HCT116 (cell line): ENCODE data around the gene RPL37A. TPM values are rescaled to one million over a fixed set of nuclear protein-coding genes. Genes with fewer than 3 reads are reported as not detected.

Experiments
- ATAC-seq: fragments of 200-7000 bp; cut with Tn5 transposase; 2 replicates; pipeline ENCODE4 v1.9.1; 2020; ENCODE audit warnings: mild to moderate bottlenecking, moderate library complexity
- BruUV-seq: library from RNA; stranded (reverse); fragments of 400-500 nt; replicated peaks from 2 replicates; lab custom pipeline; 2021; lab: Mats Ljungman, UMichigan
- CTCF ChIA-PET: fragments of 300-600 bp; sonication (Branson Sonifier 250); formaldehyde crosslinking; loops from one replicate; lab custom pipeline; 2021; ENCODE audit warnings: antibody characterized with exemption; lab: Charles Lee
- POLR2A ChIA-PET: fragments of 300-600, 350-600 bp; sonication (Branson Sonifier 250); formaldehyde crosslinking; loops from one replicate; lab custom pipeline; 2021; ENCODE audit warnings: antibody characterized with exemption; lab: Charles Lee
- RAD21 ChIA-PET, 2 experiments: fragments of 300-600 bp; sonication (Branson Sonifier 250); formaldehyde crosslinking; loops; one replicate each; lab custom pipeline; 2023; ENCODE audit warnings: low total read pairs in 2 of 2; ENCODE audit not compliant: uncharacterized antibody in 2 of 2, unreplicated experiment in 2 of 2, low non-redundant PET in 1 of 2; lab: Charles Lee
- DNase-seq: peaks from one replicate; pipeline ENCODE4 v3.0.0-alpha.2; 2010; ENCODE audit warnings: low read depth, low spot score
- H2AFZ ChIP-seq: fragments of 200-600 bp; shearing (Covaris generic), sonication (generic); 2 replicates; pipeline ENCODE4 v1.6.1; 2017; ENCODE audit warnings: low read depth, mixed run types, mixed read lengths, antibody characterized with exemption, low read length; ENCODE audit not compliant: poor library complexity, severe bottlenecking
- H3K27ac ChIP-seq: 2 replicates; pipeline ENCODE4 v1.5.1; 2012; ENCODE audit warnings: low read depth, low read length
- H3K27me3 ChIP-seq: fragments of 200-600 bp; sonication (generic); 2 replicates; pipeline ENCODE4 v1.6.1; 2016; ENCODE audit warnings: mixed run types, low read length, mixed read lengths; ENCODE audit not compliant: insufficient read depth
- H3K36me3 ChIP-seq, 2 experiments: fragments of 200-500 bp in 1 of 2; fragments of 200-600 bp in 1 of 2; sonication (Bioruptor generic) in 1 of 2; sonication (generic) in 1 of 2; 2 replicates each; pipeline versions ENCODE4 v1.5.1 to v1.6.1; 2014 to 2016; ENCODE audit warnings: low read length in 2 of 2, inconsistent platforms in 1 of 2, mixed read lengths in 1 of 2, mixed run types in 1 of 2; ENCODE audit not compliant: insufficient read depth in 2 of 2, control insufficient read depth in 1 of 2
- H3K4me1 ChIP-seq, 2 experiments: fragments of 200-600 bp in 1 of 2; sonication (generic) in 1 of 2; 2 replicates each; pipeline versions ENCODE4 v1.5.1 to v1.6.1; 2012 to 2017; ENCODE audit warnings: low read length in 2 of 2, inconsistent platforms in 1 of 2, mild to moderate bottlenecking in 1 of 2, mixed read lengths in 1 of 2, mixed run types in 1 of 2, moderate library complexity in 1 of 2; ENCODE audit not compliant: insufficient read depth in 2 of 2, control insufficient read depth in 1 of 2
- H3K4me2 ChIP-seq: fragments of 200-600 bp; sonication (generic); 2 replicates; pipeline ENCODE4 v1.6.1; 2017; ENCODE audit warnings: mixed run types, low read length, mixed read lengths
- H3K4me3 ChIP-seq, 2 experiments: fragments of 200-600 bp in 1 of 2; sonication (generic) in 1 of 2; replicated peaks in 1 of 2; 2 replicates each; pipeline ENCODE4 v1.5.1; 2011 to 2016; ENCODE audit warnings: low read length in 2 of 2, control low read depth in 1 of 2, low read depth in 1 of 2, mild to moderate bottlenecking in 1 of 2, mixed read lengths in 1 of 2, mixed run types in 1 of 2
- H3K79me2 ChIP-seq: fragments of 200-600 bp; sonication (generic); 2 replicates; pipeline ENCODE4 v1.6.1; 2017; ENCODE audit warnings: mild to moderate bottlenecking, mixed run types, low read length, moderate library complexity, mixed read lengths; ENCODE audit not compliant: insufficient read depth
- H3K9ac ChIP-seq: fragments of 200-600 bp; sonication (generic); 2 replicates; pipeline ENCODE4 v1.6.1; 2016; ENCODE audit warnings: low read length, mixed read lengths
- H3K9me2 ChIP-seq: fragments of 200-600 bp; sonication (generic), shearing (Covaris generic); 2 replicates; pipeline ENCODE4 v1.6.1; 2017; ENCODE audit warnings: mixed run types, mild to moderate bottlenecking, moderate library complexity; ENCODE audit not compliant: insufficient read depth
- H3K9me3 ChIP-seq, 2 experiments: fragments of 200-500 bp in 1 of 2; fragments of 200-600 bp in 1 of 2; sonication (Bioruptor generic) in 1 of 2; sonication (generic) in 1 of 2; 2 replicates each; pipeline ENCODE4 v1.6.1; 2014 to 2017; ENCODE audit warnings: low read length in 2 of 2, mixed read lengths in 2 of 2, inconsistent platforms in 1 of 2, low read depth in 1 of 2, mild to moderate bottlenecking in 1 of 2, mixed run types in 1 of 2, moderate library complexity in 1 of 2; ENCODE audit not compliant: control insufficient read depth in 1 of 2, insufficient read depth in 1 of 2
- H4K20me1 ChIP-seq: fragments of 200-600 bp; sonication (generic), shearing (Covaris generic); 2 replicates; pipeline ENCODE4 v1.6.1; 2017; ENCODE audit warnings: mixed run types, mild to moderate bottlenecking, moderate library complexity; ENCODE audit not compliant: insufficient read depth
- CBX3 ChIP-seq: IDR thresholded peaks from 2 replicates; pipeline ENCODE4 v1.6.1; 2012; ENCODE audit warnings: low read depth
- EGR1 ChIP-seq: IDR thresholded peaks from 2 replicates; pipeline ENCODE4 v1.6.1; 2012; ENCODE audit warnings: low read depth
- ELF1 ChIP-seq: IDR thresholded peaks from 2 replicates; pipeline ENCODE4 v1.6.1; 2012; ENCODE audit warnings: low read depth, borderline replicate concordance
- EZH2 ChIP-seq: fragments of 200-600 bp; sonication (generic); IDR thresholded peaks from 2 replicates; pipeline ENCODE4 v1.6.1; 2017; ENCODE audit warnings: antibody characterized with exemption, mixed run types
- EZH2phosphoT487 ChIP-seq: fragments of 200-600 bp; IDR thresholded peaks from 2 replicates; pipeline ENCODE4 v1.6.1; 2018; ENCODE audit warnings: antibody characterized with exemption, borderline replicate concordance
- POLR2A ChIP-seq: IDR thresholded peaks from 2 replicates; pipeline ENCODE4 v1.7.0; 2011; ENCODE audit warnings: borderline replicate concordance; ENCODE audit not compliant: insufficient read depth, insufficient read length; ENCODE audit errors: extremely low read depth
- POLR2AphosphoS5 ChIP-seq: IDR thresholded peaks from 2 replicates; pipeline ENCODE4 v1.6.1; 2011; ENCODE audit warnings: mild to moderate bottlenecking, low read depth, low read length, moderate library complexity
- RAD21 ChIP-seq: IDR thresholded peaks from 2 replicates; pipeline ENCODE4 v1.6.1; 2012; ENCODE audit warnings: low read depth, mild to moderate bottlenecking
- SIN3A ChIP-seq: IDR thresholded peaks from 2 replicates; pipeline ENCODE4 v1.6.1; 2012; ENCODE audit warnings: low read depth
- SRF ChIP-seq: IDR thresholded peaks from 2 replicates; pipeline ENCODE4 v1.6.1; 2012; ENCODE audit warnings: low read depth
- YY1 ChIP-seq: IDR thresholded peaks from 2 replicates; pipeline ENCODE4 v1.6.1; 2011; ENCODE audit warnings: low read length, low read depth, moderate library complexity, mild to moderate bottlenecking; ENCODE audit not compliant: insufficient replicate concordance; ENCODE audit errors: extremely low read depth
- ZFX ChIP-seq: fragments of 450-650 bp; IDR thresholded peaks from 2 replicates; pipeline ENCODE4 v1.6.1; 2017
- ZNF274 ChIP-seq: fragments of 200-500 bp; sonication (Bioruptor generic); IDR thresholded peaks from 2 replicates; pipeline ENCODE4 v1.6.1; 2014; ENCODE audit warnings: mild to moderate bottlenecking, low read depth, low read length, inconsistent platforms
- intact Hi-C: fragments of 100-400 bp; cut with micrococcal nuclease; formaldehyde crosslinking; loops from 2 replicates; pipeline ENCODE4 v1.10.0; 2022
- total RNA-seq: library from RNA; stranded (reverse); gene quantifications from one replicate; pipeline ENCODE4 v1.2.1, GENCODE V29; 2021; ENCODE audit not compliant: unreplicated experiment
- TF ChIP-seq, protein P1 (sequence below), 3 experiments: fragments of 200-600 bp in 1 of 3; sonication (generic) in 1 of 3; IDR thresholded peaks in 2 of 3; conservative IDR thresholded peaks in 1 of 3; 2 replicates each; pipeline ENCODE4 v1.5.1; 2012 to 2017; ENCODE audit warnings: low read depth in 2 of 3, low read length in 2 of 3, antibody characterized with exemption in 1 of 3, borderline replicate concordance in 1 of 3, control low read depth in 1 of 3, mild to moderate bottlenecking in 1 of 3, mixed read lengths in 1 of 3, mixed run types in 1 of 3, moderate library complexity in 1 of 3; ENCODE audit not compliant: insufficient read depth in 1 of 3
- TF ChIP-seq, protein P2 (sequence below): IDR thresholded peaks from 2 replicates; pipeline ENCODE4 v1.6.1; 2012; ENCODE audit warnings: low read depth
- TF ChIP-seq, protein P3 (sequence below): IDR thresholded peaks from 2 replicates; pipeline ENCODE4 v1.6.1; 2012
- TF ChIP-seq, protein P4 (sequence below): IDR thresholded peaks from 2 replicates; pipeline ENCODE4 v1.6.1; 2011; ENCODE audit warnings: mild to moderate bottlenecking, low read length, moderate library complexity; ENCODE audit not compliant: insufficient replicate concordance; ENCODE audit errors: extremely low read depth

Gene RPL37A
- total RNA-seq, 1 experiment from 2014 or later: 3,018 TPM

DNA sequence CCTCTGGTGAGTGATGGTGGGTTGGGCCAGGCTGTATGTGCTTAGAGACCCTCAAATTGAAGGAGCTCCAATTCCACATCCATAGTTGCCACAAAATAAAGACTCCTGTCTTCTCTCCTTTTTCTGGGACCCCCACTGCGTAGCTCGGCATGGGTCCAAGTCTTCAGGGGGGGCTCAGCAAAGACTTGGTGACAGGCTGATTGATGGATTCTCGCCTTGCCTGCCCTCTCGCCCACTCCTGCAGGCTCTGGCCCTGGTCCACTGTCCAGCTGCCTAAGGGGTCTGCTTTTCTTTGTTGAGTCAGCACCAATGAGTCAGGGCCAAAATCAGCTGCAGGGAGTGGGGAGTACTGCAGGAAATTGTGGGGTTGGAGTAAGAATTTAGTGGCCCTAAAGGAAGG, 21.5 kb downstream of the RPL37A start:
- ChIA-PET RAD21 (interaction anchor here (1.2 to 1.7 kb wide), 3 partner anchors 142 to 146 kb away, joined by 4 to 10 read pairs (median 8); no protein-coding TSS in a partner anchor), CTCF (interaction anchor here (1.1 to 6.4 kb wide), 5 partner anchors 109 to 1193 kb away, joined by 3 to 142 read pairs (median 5); no protein-coding TSS in a partner anchor), POLR2A (interaction anchor here (1.4 kb wide), 1 partner anchor 143 kb away, joined by 4 read pairs; no protein-coding TSS in a partner anchor)
- no peaks in the 10 kb centered on the region for H3K9me2 ChIP-seq
- no TSS peak for BruUV-seq
- peaks cover 0 to 2% of the 10 kb centered on the region in 2 experiments; a peak in 1 of 4 replicates for H3K36me3 ChIP-seq
- no peak overlapping the region for H3K27ac ChIP-seq
- TF ChIP-seq, protein P1, sequence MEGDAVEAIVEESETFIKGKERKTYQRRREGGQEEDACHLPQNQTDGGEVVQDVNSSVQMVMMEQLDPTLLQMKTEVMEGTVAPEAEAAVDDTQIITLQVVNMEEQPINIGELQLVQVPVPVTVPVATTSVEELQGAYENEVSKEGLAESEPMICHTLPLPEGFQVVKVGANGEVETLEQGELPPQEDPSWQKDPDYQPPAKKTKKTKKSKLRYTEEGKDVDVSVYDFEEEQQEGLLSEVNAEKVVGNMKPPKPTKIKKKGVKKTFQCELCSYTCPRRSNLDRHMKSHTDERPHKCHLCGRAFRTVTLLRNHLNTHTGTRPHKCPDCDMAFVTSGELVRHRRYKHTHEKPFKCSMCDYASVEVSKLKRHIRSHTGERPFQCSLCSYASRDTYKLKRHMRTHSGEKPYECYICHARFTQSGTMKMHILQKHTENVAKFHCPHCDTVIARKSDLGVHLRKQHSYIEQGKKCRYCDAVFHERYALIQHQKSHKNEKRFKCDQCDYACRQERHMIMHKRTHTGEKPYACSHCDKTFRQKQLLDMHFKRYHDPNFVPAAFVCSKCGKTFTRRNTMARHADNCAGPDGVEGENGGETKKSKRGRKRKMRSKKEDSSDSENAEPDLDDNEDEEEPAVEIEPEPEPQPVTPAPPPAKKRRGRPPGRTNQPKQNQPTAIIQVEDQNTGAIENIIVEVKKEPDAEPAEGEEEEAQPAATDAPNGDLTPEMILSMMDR (IDR thresholded peaks at IDR 0.05 in 2 of 3, conservative IDR thresholded peaks at IDR 0.05 in 1 of 3; ENCODE audit: borderline replicate concordance in 1 of 3, insufficient read depth in 1 of 3, low read depth in 2 of 3, low read length in 2 of 3): no peak
- TF ChIP-seq, protein P2, sequence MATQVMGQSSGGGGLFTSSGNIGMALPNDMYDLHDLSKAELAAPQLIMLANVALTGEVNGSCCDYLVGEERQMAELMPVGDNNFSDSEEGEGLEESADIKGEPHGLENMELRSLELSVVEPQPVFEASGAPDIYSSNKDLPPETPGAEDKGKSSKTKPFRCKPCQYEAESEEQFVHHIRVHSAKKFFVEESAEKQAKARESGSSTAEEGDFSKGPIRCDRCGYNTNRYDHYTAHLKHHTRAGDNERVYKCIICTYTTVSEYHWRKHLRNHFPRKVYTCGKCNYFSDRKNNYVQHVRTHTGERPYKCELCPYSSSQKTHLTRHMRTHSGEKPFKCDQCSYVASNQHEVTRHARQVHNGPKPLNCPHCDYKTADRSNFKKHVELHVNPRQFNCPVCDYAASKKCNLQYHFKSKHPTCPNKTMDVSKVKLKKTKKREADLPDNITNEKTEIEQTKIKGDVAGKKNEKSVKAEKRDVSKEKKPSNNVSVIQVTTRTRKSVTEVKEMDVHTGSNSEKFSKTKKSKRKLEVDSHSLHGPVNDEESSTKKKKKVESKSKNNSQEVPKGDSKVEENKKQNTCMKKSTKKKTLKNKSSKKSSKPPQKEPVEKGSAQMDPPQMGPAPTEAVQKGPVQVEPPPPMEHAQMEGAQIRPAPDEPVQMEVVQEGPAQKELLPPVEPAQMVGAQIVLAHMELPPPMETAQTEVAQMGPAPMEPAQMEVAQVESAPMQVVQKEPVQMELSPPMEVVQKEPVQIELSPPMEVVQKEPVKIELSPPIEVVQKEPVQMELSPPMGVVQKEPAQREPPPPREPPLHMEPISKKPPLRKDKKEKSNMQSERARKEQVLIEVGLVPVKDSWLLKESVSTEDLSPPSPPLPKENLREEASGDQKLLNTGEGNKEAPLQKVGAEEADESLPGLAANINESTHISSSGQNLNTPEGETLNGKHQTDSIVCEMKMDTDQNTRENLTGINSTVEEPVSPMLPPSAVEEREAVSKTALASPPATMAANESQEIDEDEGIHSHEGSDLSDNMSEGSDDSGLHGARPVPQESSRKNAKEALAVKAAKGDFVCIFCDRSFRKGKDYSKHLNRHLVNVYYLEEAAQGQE: no peak
- no peak for TF ChIP-seq POLR2AphosphoS5
- no peak for TF ChIP-seq ZFX
- no peak for TF ChIP-seq EZH2
- no peak for TF ChIP-seq SIN3A
- no peak for TF ChIP-seq EGR1
- no peak for TF ChIP-seq POLR2A
- TF ChIP-seq RAD21: no peak
- TF ChIP-seq ZNF274: no peak
- TF ChIP-seq YY1: no peak
- no peak for TF ChIP-seq ELF1
- TF ChIP-seq CBX3: no peak
- no peak for TF ChIP-seq EZH2phosphoT487
- no peak for TF ChIP-seq SRF
- TF ChIP-seq, protein P3, sequence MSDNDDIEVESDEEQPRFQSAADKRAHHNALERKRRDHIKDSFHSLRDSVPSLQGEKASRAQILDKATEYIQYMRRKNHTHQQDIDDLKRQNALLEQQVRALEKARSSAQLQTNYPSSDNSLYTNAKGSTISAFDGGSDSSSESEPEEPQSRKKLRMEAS: no peak
- TF ChIP-seq, protein P4, sequence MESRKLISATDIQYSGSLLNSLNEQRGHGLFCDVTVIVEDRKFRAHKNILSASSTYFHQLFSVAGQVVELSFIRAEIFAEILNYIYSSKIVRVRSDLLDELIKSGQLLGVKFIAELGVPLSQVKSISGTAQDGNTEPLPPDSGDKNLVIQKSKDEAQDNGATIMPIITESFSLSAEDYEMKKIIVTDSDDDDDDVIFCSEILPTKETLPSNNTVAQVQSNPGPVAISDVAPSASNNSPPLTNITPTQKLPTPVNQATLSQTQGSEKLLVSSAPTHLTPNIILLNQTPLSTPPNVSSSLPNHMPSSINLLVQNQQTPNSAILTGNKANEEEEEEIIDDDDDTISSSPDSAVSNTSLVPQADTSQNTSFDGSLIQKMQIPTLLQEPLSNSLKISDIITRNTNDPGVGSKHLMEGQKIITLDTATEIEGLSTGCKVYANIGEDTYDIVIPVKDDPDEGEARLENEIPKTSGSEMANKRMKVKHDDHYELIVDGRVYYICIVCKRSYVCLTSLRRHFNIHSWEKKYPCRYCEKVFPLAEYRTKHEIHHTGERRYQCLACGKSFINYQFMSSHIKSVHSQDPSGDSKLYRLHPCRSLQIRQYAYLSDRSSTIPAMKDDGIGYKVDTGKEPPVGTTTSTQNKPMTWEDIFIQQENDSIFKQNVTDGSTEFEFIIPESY: no peak
- H3K9me3 ChIP-seq: no peaks in the 10 kb centered on the region
- DNase-seq: no peak
- H3K79me2 ChIP-seq: no peaks in the 10 kb centered on the region
- no peak overlapping the region for H3K4me3 ChIP-seq
- H4K20me1 ChIP-seq: no peaks in the 10 kb centered on the region
- no peak overlapping the region for H3K9ac ChIP-seq
- no peaks in the 10 kb centered on the region for H3K27me3 ChIP-seq
- intact Hi-C loops: no loop called here
- no peak overlapping the region for H2AFZ ChIP-seq
- no peak for ATAC-seq
- H3K4me2 ChIP-seq: no peak overlapping the region
- H3K4me1 ChIP-seq: no peaks in the 10 kb centered on the region
